Measurements from ENCODE around the gene ATP5F1D.

The ATP5F1D gene

DNA sequence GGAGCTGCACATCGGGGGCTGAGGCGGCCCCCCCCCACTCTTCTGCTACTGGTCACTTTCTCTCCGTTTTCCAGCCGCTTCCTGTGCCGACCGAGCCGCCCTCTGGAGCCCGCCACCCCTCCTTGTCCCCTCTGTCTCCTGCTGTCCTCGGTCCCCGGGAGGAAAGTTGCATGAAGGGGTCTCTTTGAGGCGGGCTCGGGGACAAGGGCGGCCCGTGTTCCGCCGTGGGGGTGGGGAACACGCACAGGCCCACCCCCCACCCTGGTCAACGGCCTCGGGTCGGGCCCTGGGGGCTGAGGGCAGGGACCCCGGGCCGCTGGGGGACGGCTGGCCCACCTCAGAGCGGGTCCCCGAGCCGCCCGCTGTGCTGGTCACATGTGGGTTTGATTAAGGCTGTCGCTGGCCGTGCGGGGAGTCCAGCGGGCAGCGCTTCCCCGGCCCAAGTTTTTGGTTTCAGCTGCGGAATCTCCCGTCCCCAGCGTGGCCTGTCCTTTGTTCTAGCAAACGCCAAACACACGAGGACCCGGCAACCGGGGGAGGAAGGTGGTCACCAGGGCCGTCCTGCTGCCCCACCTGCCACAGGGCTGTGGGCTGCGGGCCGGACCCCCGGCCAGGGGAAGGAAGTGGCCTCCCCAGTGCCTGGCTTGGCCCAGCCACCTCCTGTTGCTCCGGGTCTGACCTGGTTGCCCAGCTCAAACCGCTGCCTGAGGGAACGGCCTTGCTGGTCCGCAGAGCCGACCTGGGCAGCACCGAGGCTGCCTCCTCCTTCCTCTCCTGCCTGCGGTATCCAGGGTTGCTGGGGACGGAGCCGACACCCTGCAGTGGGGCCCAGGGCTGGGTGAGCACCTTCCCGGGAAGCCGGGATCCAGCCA, 46.0 kb downstream of the ATP5F1D start:
- H3K4me3 ChIP-seq (replicated peaks; ENCODE audit: insufficient read depth, low read length): no peak overlapping the region
- TF ChIP-seq POLR2AphosphoS5 (IDR thresholded peaks at IDR 0.05; ENCODE audit: low read depth): no peak
- no peak for TF ChIP-seq REST (IDR thresholded peaks at IDR 0.05; ENCODE audit: insufficient replicate concordance, low read depth)
- TF ChIP-seq GABPA (IDR thresholded peaks at IDR 0.05; ENCODE audit: low read depth): no peak
- no peak for TF ChIP-seq CTCF (IDR thresholded peaks at IDR 0.05; ENCODE audit: insufficient read depth, low read length)
- TF ChIP-seq SPI1 (IDR thresholded peaks at IDR 0.05; ENCODE audit: borderline replicate concordance, low read depth): no peak
- H3K27me3 ChIP-seq (ENCODE audit: insufficient read depth, poor library complexity, severe bottlenecking): peaks cover 80% of the 10 kb centered on the region
- DNase-seq (ENCODE audit: low read depth in 1 of 2, low spot score in 1 of 2): no peak
- H3K27ac ChIP-seq (replicated peaks): no peak overlapping the region

GRCh38 chr19:1288226-1288612, 46.7 kb downstream of the ATP5F1D start:
- TF ChIP-seq REST (IDR thresholded peaks at IDR 0.05; ENCODE audit: insufficient replicate concordance, low read depth): no peak
- TF ChIP-seq SPI1 (IDR thresholded peaks at IDR 0.05; ENCODE audit: borderline replicate concordance, low read depth): no peak
- no peak for TF ChIP-seq POLR2AphosphoS5 (IDR thresholded peaks at IDR 0.05; ENCODE audit: low read depth)
- TF ChIP-seq GABPA (IDR thresholded peaks at IDR 0.05; ENCODE audit: low read depth): no peak
- no peak for TF ChIP-seq CTCF (IDR thresholded peaks at IDR 0.05; ENCODE audit: insufficient read depth, low read length)
- DNase-seq (ENCODE audit: low read depth in 1 of 2, low spot score in 1 of 2): no peak
- Histone ChIP-seq H3K27me3 (ENCODE audit: insufficient read depth, poor library complexity, severe bottlenecking) (peaks cover 86% of the 10 kb centered on the region), H3K27ac (replicated peaks) (no peak overlapping the region), H3K4me3 (replicated peaks; ENCODE audit: insufficient read depth, low read length) (no peak overlapping the region)

DNA sequence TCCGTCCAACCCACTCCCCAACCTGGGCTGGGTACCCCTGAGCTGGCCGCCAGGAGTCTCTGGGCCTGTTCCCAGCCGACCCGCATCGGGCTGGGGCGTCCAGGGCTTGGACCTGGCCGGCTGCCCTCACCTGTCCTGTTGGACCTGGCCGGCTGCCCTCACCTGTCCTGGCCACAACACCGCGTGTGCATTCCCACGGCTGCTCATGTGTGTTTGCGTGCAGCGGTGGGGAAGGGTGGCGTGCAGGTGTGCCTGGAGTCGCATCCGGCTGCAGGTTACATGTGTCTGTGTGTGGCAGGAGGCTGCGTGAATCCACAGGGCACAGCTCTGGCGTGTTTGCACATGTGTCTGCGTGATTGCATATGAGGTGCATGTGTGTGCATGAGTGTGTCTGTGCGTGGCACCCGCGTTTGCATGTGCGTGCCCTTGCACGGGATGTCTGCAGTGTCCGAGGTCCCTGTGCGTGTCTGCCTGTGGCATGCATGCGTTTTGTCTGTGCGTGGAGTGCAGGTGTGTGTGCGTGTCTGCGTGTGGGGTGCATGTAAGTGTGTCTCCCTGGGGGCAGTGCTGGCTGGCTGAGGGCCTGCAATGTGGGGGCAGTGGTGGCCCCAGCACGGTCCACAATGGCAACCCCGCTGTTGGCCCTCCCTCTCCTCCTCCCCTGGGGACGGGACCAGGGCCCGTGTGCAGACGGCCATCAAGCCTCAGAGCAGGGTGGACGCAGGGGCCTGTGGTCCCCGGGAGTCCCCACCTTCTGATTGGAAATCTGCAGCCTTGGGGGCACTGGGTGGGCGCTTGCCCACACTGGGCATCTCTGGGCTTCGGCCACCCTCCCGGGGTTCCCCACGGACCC, 47.5 kb downstream of the ATP5F1D start:
- no peak for DNase-seq (ENCODE audit: low read depth in 1 of 2, low spot score in 1 of 2)
- no peak overlapping the region for H3K27ac ChIP-seq (replicated peaks)
- H3K27me3 ChIP-seq (ENCODE audit: insufficient read depth, poor library complexity, severe bottlenecking): peaks cover 91% of the 10 kb centered on the region
- no peak overlapping the region for H3K4me3 ChIP-seq (replicated peaks; ENCODE audit: insufficient read depth, low read length)
- TF ChIP-seq GABPA (IDR thresholded peaks at IDR 0.05; ENCODE audit: low read depth): no peak
- TF ChIP-seq REST (IDR thresholded peaks at IDR 0.05; ENCODE audit: insufficient replicate concordance, low read depth): no peak
- no peak for TF ChIP-seq CTCF (IDR thresholded peaks at IDR 0.05; ENCODE audit: insufficient read depth, low read length)
- TF ChIP-seq POLR2AphosphoS5 (IDR thresholded peaks at IDR 0.05; ENCODE audit: low read depth): no peak
- TF ChIP-seq SPI1 (IDR thresholded peaks at IDR 0.05; ENCODE audit: borderline replicate concordance, low read depth): no peak

All from HL-60 (cell line).